ENCODE measurements around the gene ZBTB44.

ZBTB44 gene

GRCh38 chr11:130220311-130221035 is 94.2 kb downstream of the ZBTB44 start:
- TF ChIP-seq TAF1 (IDR thresholded peaks at IDR 0.05; ENCODE audit: borderline replicate concordance, insufficient read depth, low read length) (no peak), FOXP2 (optimal IDR thresholded peaks at IDR 0.05; ENCODE audit: borderline replicate concordance, extremely low read depth, extremely low read length, insufficient read depth) (no peak), SIN3A (IDR thresholded peaks at IDR 0.05; ENCODE audit: borderline replicate concordance, insufficient read depth, low read length) (no peak), POLR2AphosphoS5 (IDR thresholded peaks at IDR 0.05; ENCODE audit: low read depth, low read length) (no peak)

DNA sequence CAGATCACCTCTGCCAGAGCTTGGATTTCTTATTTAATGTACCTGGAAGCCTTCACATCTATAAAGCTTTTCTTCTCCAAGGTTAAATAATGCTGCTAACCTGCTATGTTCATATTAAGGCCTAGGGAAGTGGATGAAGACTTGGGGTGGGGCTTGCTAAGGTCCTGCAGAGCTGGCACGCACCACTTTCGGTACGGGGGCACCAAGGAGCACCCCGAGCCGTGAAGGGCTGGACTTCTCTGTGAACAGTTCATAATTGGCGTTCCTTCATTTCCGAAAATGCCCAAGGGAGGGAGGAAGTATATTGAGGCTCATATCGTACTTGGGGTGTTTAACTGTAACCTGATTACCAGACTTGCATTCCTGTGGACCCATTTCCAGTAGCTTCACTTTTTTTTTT is 95.6 kb downstream of the ZBTB44 start:
- no peak for TF ChIP-seq REST (IDR thresholded peaks at IDR 0.05; ENCODE audit: insufficient read depth in 1 of 2, low read depth in 2 of 2, low read length in 2 of 2)
- TF ChIP-seq SIN3A (IDR thresholded peaks at IDR 0.05; ENCODE audit: borderline replicate concordance, insufficient read depth, low read length), result no peak
- TF ChIP-seq POLR2AphosphoS5 (IDR thresholded peaks at IDR 0.05; ENCODE audit: low read depth, low read length), result no peak
- no peak for TF ChIP-seq FOXP2 (optimal IDR thresholded peaks at IDR 0.05; ENCODE audit: borderline replicate concordance, extremely low read depth, extremely low read length, insufficient read depth)
- TF ChIP-seq TAF1 (IDR thresholded peaks at IDR 0.05; ENCODE audit: borderline replicate concordance, insufficient read depth, low read length), result no peak

DNA sequence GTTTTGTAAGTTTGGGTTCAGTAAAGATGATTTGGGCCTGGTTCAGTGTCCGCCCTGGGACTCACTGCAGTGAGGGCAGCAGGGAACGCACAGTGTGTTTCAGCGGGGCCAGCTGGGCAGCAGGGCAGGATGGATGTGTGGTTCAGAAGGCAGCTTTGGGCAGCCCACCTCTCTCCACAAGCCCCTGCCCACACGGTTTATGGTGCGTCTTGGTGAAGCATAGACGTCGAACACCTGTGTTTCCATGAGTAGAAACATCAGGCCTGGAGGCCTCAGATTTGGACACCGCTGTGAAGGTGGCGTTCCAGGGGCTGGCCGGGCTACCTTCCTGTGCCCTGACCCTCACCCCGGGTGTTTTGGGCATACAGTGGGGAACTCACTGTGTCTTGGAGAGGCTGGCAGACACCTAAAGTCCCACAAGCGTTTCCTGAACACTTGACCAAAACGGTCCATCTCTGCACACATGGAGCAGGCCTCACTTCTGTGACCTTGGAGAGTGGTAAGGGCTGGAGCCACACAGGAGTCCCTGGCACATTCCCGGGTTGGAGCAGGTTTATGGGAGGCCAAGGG is 96.1 kb downstream of the ZBTB44 start:
- TF ChIP-seq REST (IDR thresholded peaks at IDR 0.05; ENCODE audit: insufficient read depth in 1 of 2, low read depth in 2 of 2, low read length in 2 of 2) (no peak), FOXP2 (optimal IDR thresholded peaks at IDR 0.05; ENCODE audit: borderline replicate concordance, extremely low read depth, extremely low read length, insufficient read depth) (no peak), POLR2AphosphoS5 (IDR thresholded peaks at IDR 0.05; ENCODE audit: low read depth, low read length) (no peak), SIN3A (IDR thresholded peaks at IDR 0.05; ENCODE audit: borderline replicate concordance, insufficient read depth, low read length) (no peak)

DNA sequence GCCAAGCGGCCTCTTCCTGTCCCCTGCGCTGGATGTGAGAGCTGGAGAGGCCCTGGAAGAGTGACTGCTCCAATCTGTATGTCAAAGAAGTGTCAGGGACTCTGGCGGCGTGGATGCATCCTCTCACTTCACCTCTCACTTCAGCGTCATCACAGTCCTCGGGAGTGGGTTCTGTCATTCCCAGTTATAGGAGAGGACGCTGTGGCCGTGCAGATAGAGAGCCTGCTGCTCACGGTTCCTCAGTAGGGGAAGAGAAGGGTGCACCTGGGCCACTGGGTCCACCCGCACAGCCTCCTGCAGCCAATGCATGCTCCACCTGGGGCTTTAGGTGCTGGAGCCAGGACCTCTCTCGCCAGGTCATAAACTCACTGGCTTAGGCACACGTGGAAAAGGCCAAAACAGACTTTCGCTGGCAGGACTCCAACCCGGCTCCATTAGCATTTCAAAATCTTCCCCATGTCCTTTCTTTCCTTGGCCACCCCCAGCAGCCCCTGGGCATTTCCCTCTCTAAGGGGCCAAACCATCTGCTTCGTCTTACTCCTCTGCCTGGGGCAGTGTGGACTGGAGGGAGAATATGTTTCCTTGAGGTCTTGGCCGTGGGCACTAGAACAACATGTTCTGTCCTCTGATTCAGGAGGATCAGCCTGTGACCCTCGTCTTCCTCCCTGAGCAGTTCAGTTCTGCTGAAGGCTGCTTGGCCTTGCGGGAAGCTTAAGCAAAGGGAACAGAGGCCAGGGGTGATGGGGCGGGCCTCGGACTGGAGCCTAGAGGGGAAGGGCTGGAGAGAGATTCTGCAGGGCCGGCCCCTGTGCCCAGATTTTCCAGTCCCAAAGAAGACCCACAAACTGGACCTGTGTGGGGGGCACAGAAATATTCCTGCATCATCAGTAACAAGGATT is 97.3 kb downstream of the ZBTB44 start:
- TF ChIP-seq TAF1 (IDR thresholded peaks at IDR 0.05; ENCODE audit: borderline replicate concordance, insufficient read depth, low read length), result no peak
- no peak for TF ChIP-seq POLR2AphosphoS5 (IDR thresholded peaks at IDR 0.05; ENCODE audit: low read depth, low read length)
- TF ChIP-seq SIN3A (IDR thresholded peaks at IDR 0.05; ENCODE audit: borderline replicate concordance, insufficient read depth, low read length), result no peak
- no peak for TF ChIP-seq FOXP2 (optimal IDR thresholded peaks at IDR 0.05; ENCODE audit: borderline replicate concordance, extremely low read depth, extremely low read length, insufficient read depth)
- no peak for TF ChIP-seq REST (IDR thresholded peaks at IDR 0.05; ENCODE audit: insufficient read depth in 1 of 2, low read depth in 2 of 2, low read length in 2 of 2)

- TF ChIP-seq SIN3A (IDR thresholded peaks at IDR 0.05; ENCODE audit: borderline replicate concordance, insufficient read depth, low read length) (no peak), REST (IDR thresholded peaks at IDR 0.05; ENCODE audit: insufficient read depth in 1 of 2, low read depth in 2 of 2, low read length in 2 of 2) (no peak), FOXP2 (optimal IDR thresholded peaks at IDR 0.05; ENCODE audit: borderline replicate concordance, extremely low read depth, extremely low read length, insufficient read depth) (no peak), POLR2AphosphoS5 (IDR thresholded peaks at IDR 0.05; ENCODE audit: low read depth, low read length) (no peak), TAF1 (IDR thresholded peaks at IDR 0.05; ENCODE audit: borderline replicate concordance, insufficient read depth, low read length) (no peak)
These were observed 98.1 kb downstream of the ZBTB44 start for GRCh38 chr11:130216591-130217132.

Measured in PFSK-1 (cell line).